ENCODE data around the gene ACSS2. TPM values are rescaled to one million over a fixed set of nuclear protein-coding genes. Genes with fewer than 3 reads are reported as not detected.

Gene ACSS2
- polyA plus RNA-seq, 4 donors = 27.8 to 49.3 (median 36.2) TPM

DNA sequence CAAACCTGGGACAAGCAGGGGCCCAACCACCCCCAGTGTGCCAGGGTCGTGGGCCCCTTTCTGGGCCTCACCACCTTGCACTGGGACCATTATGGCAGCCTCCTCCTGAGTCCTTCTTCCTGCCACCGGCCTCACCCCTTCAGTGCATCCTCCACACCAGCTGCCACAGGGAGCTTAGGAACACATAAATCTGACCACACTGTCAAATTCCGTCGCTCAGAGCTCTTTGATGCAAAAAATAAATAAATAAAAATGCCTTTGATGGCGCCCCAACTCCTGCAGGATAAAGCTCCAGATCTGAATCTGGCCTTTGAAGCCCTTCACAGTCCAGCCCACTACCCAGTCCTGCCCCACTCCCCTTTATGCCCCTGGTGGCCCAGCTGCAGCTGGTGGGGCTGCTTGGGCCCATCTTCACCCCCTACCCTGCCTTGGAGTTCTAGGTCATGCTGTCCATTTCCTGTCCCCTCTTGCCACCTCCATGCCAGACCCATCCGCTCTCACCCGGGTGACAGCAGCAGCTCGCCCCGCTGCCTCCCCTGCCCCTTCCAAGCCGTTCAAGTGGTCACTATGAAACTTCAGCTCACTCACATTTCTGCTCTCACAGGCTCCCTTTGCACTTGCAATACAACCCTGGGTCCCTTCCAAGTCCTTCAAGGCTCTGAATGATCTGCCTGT, 95.3 kb downstream of the ACSS2 start:
- DNase-seq (ENCODE audit: low read depth in 4 of 4, low spot score in 3 of 4) = no peak

DNA sequence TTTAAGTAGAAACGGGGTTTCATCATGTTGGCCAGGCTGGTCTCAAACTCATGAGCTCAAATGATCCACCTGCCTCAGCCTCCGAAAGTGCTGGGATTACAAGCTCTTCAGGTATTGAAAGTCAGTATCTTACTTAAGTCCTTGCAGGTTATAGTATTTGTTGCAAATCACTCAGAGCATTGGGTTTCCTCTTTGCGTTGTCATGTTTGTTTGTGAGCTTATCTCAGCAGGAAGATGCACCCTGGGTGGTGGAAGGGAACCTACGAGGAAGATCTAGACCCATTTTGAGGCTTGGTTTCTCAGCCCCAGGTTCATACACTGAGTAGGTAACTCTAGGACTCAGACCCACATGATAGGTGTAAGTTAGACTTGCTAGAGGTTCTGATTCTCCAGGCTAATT, 97.8 kb downstream of the ACSS2 start:
- DNase-seq (ENCODE audit: low read depth in 4 of 4, low spot score in 3 of 4) = no peak

DNA sequence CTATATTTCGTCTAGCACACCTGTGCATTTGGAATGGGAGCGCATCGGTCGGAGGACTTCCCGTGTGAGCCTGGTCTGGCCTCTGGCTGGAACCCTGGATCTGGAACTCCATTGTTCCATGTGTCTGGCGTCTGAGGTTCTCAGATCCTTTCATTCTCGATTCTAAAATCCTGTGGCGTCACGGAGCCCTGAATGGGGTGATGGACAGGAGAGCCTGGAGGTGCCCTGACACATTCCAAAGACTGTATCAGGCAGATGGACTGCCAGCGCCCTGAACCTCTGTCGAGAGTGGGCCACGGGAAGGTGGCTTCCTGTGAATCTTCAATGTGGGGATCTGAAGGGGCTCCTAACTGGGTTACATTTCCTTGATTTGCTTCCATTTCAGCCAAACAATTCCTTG, 99.9 kb downstream of the ACSS2 start:
- DNase-seq (ENCODE audit: low read depth in 4 of 4, low spot score in 3 of 4) = no peak

Other genes with a start within 250 kb of the ACSS2 start
- gene PIGU, start 199.5 kb upstream of the ACSS2 start, polyA plus RNA-seq (ENCODE audit: insufficient read length in 4 of 4) = 10 to 100 TPM; 34.4 to 45.3 (median 42.0) TPM
- gene TP53INP2, start 172.3 kb upstream of the ACSS2 start, polyA plus RNA-seq (ENCODE audit: insufficient read length in 4 of 4) = 10 to 100 TPM in 3 of 4 donors, 1 to 10 TPM in 1; 9.1 to 16.2 (median 11.7) TPM
- gene NCOA6, start 51.0 kb upstream of the ACSS2 start, polyA plus RNA-seq (ENCODE audit: insufficient read length in 4 of 4) = 10 to 100 TPM; 41.5 to 54.6 (median 50.6) TPM
- 10 to 100 TPM; 18.2 to 36.5 (median 21.8) TPM for gene GGT7, start 3.8 kb upstream of the ACSS2 start, polyA plus RNA-seq (ENCODE audit: insufficient read length in 4 of 4)
- 10 to 100 TPM; 33.1 to 56.5 (median 52.9) TPM for gene GSS, start 79.2 kb downstream of the ACSS2 start, polyA plus RNA-seq (ENCODE audit: insufficient read length in 4 of 4)
- gene MYH7B, start 79.3 kb downstream of the ACSS2 start, polyA plus RNA-seq (ENCODE audit: insufficient read length in 4 of 4) = 1 to 10 TPM in 2 of 4 donors, under 1 TPM in 2; 0.79 to 1.9 (median 1.3) TPM
- 10 to 100 TPM; 65.7 to 71.0 (median 67.1) TPM for gene TRPC4AP, start 216.2 kb downstream of the ACSS2 start, polyA plus RNA-seq (ENCODE audit: insufficient read length in 4 of 4)

Data from left renal pelvis (tissue), 4 donors.